IMR-90 (cell line): ENCODE data around the gene FAM120A. TPM values are rescaled to one million over a fixed set of nuclear protein-coding genes. Genes with fewer than 3 reads are reported as not detected.

Experiments used
- ATAC-seq: fragments of 200-7000 bp; cut with Tn5 transposase; 2 replicates; pipeline ENCODE4 v1.9.1; 2020; ENCODE audit warnings: low read depth, mild to moderate bottlenecking, moderate library complexity
- BruUV-seq: library from RNA; stranded (reverse); fragments of 400-500 nt; replicated peaks from 2 replicates; lab custom pipeline; 2021; lab: Mats Ljungman, UMichigan
- CTCF ChIA-PET: fragments of 300-600 bp; formaldehyde crosslinking; extraction: SDS; loops from one replicate; lab custom pipeline; 2021; ENCODE audit warnings: antibody characterized with exemption; lab: Yijun Ruan, JAX
- POLR2A ChIA-PET: fragments of 300-600 bp; sonication (Branson Sonifier 250); formaldehyde crosslinking; loops from one replicate; lab custom pipeline; 2022; ENCODE audit warnings: antibody characterized with exemption; ENCODE audit not compliant: unreplicated experiment; lab: Charles Lee
- DNase-seq: peaks from one replicate; pipeline ENCODE4 v3.0.0; 2013
- H2AFZ ChIP-seq: replicated peaks from 2 replicates; pipeline ENCODE3; 2013; ENCODE audit warnings: low read length, mild to moderate bottlenecking; ENCODE audit not compliant: poor library complexity
- H2AK5ac ChIP-seq: 2 replicates; pipeline ENCODE4 v1.6.1; 2013; ENCODE audit warnings: low read depth, low read length, inconsistent platforms
- H2AK9ac ChIP-seq: replicated peaks from 2 replicates; pipeline ENCODE3; 2013; ENCODE audit warnings: mild to moderate bottlenecking, low read depth, low read length, moderate library complexity; ENCODE audit not compliant: poor library complexity
- H2BK120ac ChIP-seq: 2 replicates; pipeline ENCODE4 v1.6.1; 2013; ENCODE audit warnings: low read depth, low read length, inconsistent platforms
- H2BK15ac ChIP-seq: 3 replicates; pipeline ENCODE4 v1.6.1; 2013; ENCODE audit warnings: low read depth, low read length, inconsistent platforms
- H2BK20ac ChIP-seq: 2 replicates; pipeline ENCODE4 v1.6.1; 2013; ENCODE audit warnings: low read depth, mild to moderate bottlenecking, inconsistent platforms, low read length, moderate library complexity
- H2BK5ac ChIP-seq: 2 replicates; pipeline ENCODE4 v1.6.1; 2013; ENCODE audit warnings: mild to moderate bottlenecking, low read depth, low read length, inconsistent platforms; ENCODE audit not compliant: poor library complexity, severe bottlenecking
- H3K14ac ChIP-seq: replicated peaks from 2 replicates; pipeline ENCODE4 v1.6.1; 2013; ENCODE audit warnings: low read depth, low read length, inconsistent platforms
- H3K18ac ChIP-seq: 2 replicates; pipeline ENCODE4 v1.6.1; 2013; ENCODE audit warnings: low read depth, low read length, control low read depth
- H3K23ac ChIP-seq: 2 replicates; pipeline ENCODE4 v1.6.1; 2013; ENCODE audit warnings: low read depth, low read length, inconsistent platforms
- H3K27ac ChIP-seq: 2 replicates; pipeline ENCODE4 v1.5.1; 2013; ENCODE audit warnings: mild to moderate bottlenecking, control low read depth, low read length; ENCODE audit not compliant: insufficient read depth
- H3K27me3 ChIP-seq: 2 replicates; pipeline ENCODE4 v1.6.1; 2013; ENCODE audit warnings: low read length; ENCODE audit not compliant: control insufficient read depth, insufficient read depth
- H3K36me3 ChIP-seq: 2 replicates; pipeline ENCODE4 v1.6.1; 2013; ENCODE audit warnings: low read length, mixed read lengths; ENCODE audit not compliant: control insufficient read depth, insufficient read depth
- H3K4ac ChIP-seq: 2 replicates; pipeline ENCODE4 v1.6.1; 2013; ENCODE audit warnings: low read depth, low read length, inconsistent platforms
- H3K4me1 ChIP-seq: 2 replicates; pipeline ENCODE4 v1.6.1; 2013; ENCODE audit warnings: low read length, mixed read lengths; ENCODE audit not compliant: control insufficient read depth, insufficient read depth
- H3K4me2 ChIP-seq: 2 replicates; pipeline ENCODE4 v1.6.1; 2013; ENCODE audit warnings: low read depth, mild to moderate bottlenecking, control low read depth, low read length, moderate library complexity
- H3K4me3 ChIP-seq: 2 replicates; pipeline ENCODE4 v1.5.1; 2013; ENCODE audit warnings: low read depth, mild to moderate bottlenecking, control low read depth, low read length, moderate library complexity; ENCODE audit not compliant: insufficient read depth
- H3K56ac ChIP-seq: 2 replicates; pipeline ENCODE4 v1.6.1; 2013; ENCODE audit warnings: low read length, inconsistent platforms; ENCODE audit not compliant: insufficient read depth; ENCODE audit errors: extremely low read depth
- H3K79me1 ChIP-seq, 2 experiments: 2 replicates each; pipeline ENCODE4 v1.6.1; 2013; ENCODE audit warnings: low read length in 2 of 2, inconsistent platforms in 1 of 2, low read depth in 1 of 2
- H3K9ac ChIP-seq: 2 replicates; pipeline ENCODE4 v1.6.1; 2013; ENCODE audit warnings: low read depth, low read length, control low read depth
- H3K9me1 ChIP-seq: 2 replicates; pipeline ENCODE4 v1.6.1; 2013; ENCODE audit warnings: low read length, inconsistent platforms; ENCODE audit not compliant: insufficient read depth
- H3K9me3 ChIP-seq: 2 replicates; pipeline ENCODE4 v1.6.1; 2013; ENCODE audit warnings: low read length; ENCODE audit not compliant: control insufficient read depth, insufficient read depth
- H4K20me1 ChIP-seq: 2 replicates; pipeline ENCODE4 v1.6.1; 2013; ENCODE audit warnings: low read length, inconsistent platforms; ENCODE audit not compliant: insufficient read depth
- H4K5ac ChIP-seq: 2 replicates; pipeline ENCODE4 v1.6.1; 2013; ENCODE audit warnings: mild to moderate bottlenecking, low read depth, low read length, control low read depth
- H4K8ac ChIP-seq, 2 experiments: 2 replicates each; pipeline ENCODE4 v1.6.1; 2013; ENCODE audit warnings: low read depth in 2 of 2, low read length in 2 of 2, control low read depth in 1 of 2, inconsistent platforms in 1 of 2
- H4K91ac ChIP-seq: 2 replicates; pipeline ENCODE4 v1.6.1; 2013; ENCODE audit warnings: low read depth, low read length, inconsistent platforms; ENCODE audit not compliant: insufficient read depth
- BHLHE40 ChIP-seq: fragments of 150-350 bp; IDR thresholded peaks from 2 replicates; pipeline ENCODE4 v1.6.1; 2016; ENCODE audit warnings: mild to moderate bottlenecking, low read depth, low read length
- CEBPB ChIP-seq: IDR thresholded peaks from 2 replicates; pipeline ENCODE4 v1.6.1; 2012; ENCODE audit warnings: low read depth, low read length, improper control_type of control experiment
- CHD1 ChIP-seq: IDR thresholded peaks from 2 replicates; pipeline ENCODE4 v1.6.1; 2012; ENCODE audit warnings: low read depth, low read length, improper control_type of control experiment
- ELK1 ChIP-seq: fragments of 150-350 bp; IDR thresholded peaks from 2 replicates; pipeline ENCODE4 v1.6.1; 2016; ENCODE audit warnings: low read depth, mild to moderate bottlenecking, low read length, moderate library complexity, borderline replicate concordance
- FOS ChIP-seq: fragments of 150-350 bp; IDR thresholded peaks from 2 replicates; pipeline ENCODE4 v1.6.1; 2016; ENCODE audit warnings: low read depth, low read length
- MAFK ChIP-seq: IDR thresholded peaks from 2 replicates; pipeline ENCODE4 v1.6.1; 2012; ENCODE audit warnings: low read depth, low read length, improper control_type of control experiment
- MAZ ChIP-seq: IDR thresholded peaks from 2 replicates; pipeline ENCODE4 v1.6.1; 2012; ENCODE audit warnings: low read depth, mild to moderate bottlenecking, low read length, improper control_type of control experiment, moderate library complexity, borderline replicate concordance
- MXI1 ChIP-seq: IDR thresholded peaks from 2 replicates; pipeline ENCODE4 v1.6.1; 2012; ENCODE audit warnings: low read depth, mild to moderate bottlenecking, low read length, moderate library complexity, borderline replicate concordance
- NFE2L2 ChIP-seq: fragments of 150-350 bp; IDR thresholded peaks from 2 replicates; pipeline ENCODE4 v1.6.1; 2016; ENCODE audit warnings: low read depth, mild to moderate bottlenecking, low read length
- POLR2A ChIP-seq: IDR thresholded peaks from 2 replicates; pipeline ENCODE4 v1.6.1; 2012; ENCODE audit warnings: mild to moderate bottlenecking, low read depth, low read length
- RAD21 ChIP-seq: IDR thresholded peaks from 2 replicates; pipeline ENCODE4 v1.6.1; 2012; ENCODE audit warnings: low read length, improper control_type of control experiment
- RCOR1 ChIP-seq: IDR thresholded peaks from 2 replicates; pipeline ENCODE4 v1.6.1; 2012; ENCODE audit warnings: mild to moderate bottlenecking, low read length, improper control_type of control experiment; ENCODE audit not compliant: insufficient replicate concordance
- SMC3 ChIP-seq: fragments of 150-350 bp; IDR thresholded peaks from 2 replicates; pipeline ENCODE4 v1.6.1; 2016; ENCODE audit warnings: low read depth, mild to moderate bottlenecking, antibody characterized with exemption, low read length, moderate library complexity
- WGBS, 2 experiments: methylation state at CpG; one replicate each; pipeline versions ENCODE4 v1.1.5 to v1.1.7; 2013; ENCODE audit warnings: missing lambda C conversion rate in 2 of 2; ENCODE audit not compliant: insufficient read length in 1 of 2; ENCODE audit errors: extremely low coverage in 2 of 2; 5-methylcytosine and 5-hydroxymethylcytosine counted together
- dilution Hi-C: fragments of 300-500 bp; cut with HindIII; formaldehyde crosslinking; loops from one replicate; pipeline ENCODE4 v1.14.3; 2018; ENCODE audit warnings: low sequenced_read_pairs; ENCODE audit not compliant: unreplicated experiment
- in situ Hi-C: fragments of 300-500 bp; cut with MboI; formaldehyde crosslinking; loops from 3 replicates; pipeline ENCODE4 v1.14.3; 2019; ENCODE audit warnings: low sequenced_read_pairs, inconsistent platforms, mixed read lengths
- intact Hi-C: fragments of 100-400 bp; cut with micrococcal nuclease; formaldehyde crosslinking; loops from 2 replicates; pipeline ENCODE4 v1.10.0; 2022
- polyA plus RNA-seq, 3 experiments: library from polyadenylated mRNA; depleted of rRNA; stranded (reverse); fragments of >200 nt; gene quantifications; 2 replicates each; pipeline ENCODE4 v1.2.3, GENCODE V29; 2012; ENCODE audit warnings: low replicate concordance in 1 of 3
- total RNA-seq: library from RNA; depleted of rRNA; stranded (reverse); fragments of >200 nt; gene quantifications from 2 replicates; pipeline ENCODE4 v1.2.3, GENCODE V29; 2012
- TF ChIP-seq, protein P1 (sequence below): conservative IDR thresholded peaks from 2 replicates; pipeline ENCODE4 v1.5.1; 2012; ENCODE audit warnings: mild to moderate bottlenecking, low read depth, low read length, improper control_type of control experiment
- TF ChIP-seq, protein P2 (sequence below): fragments of 150-350 bp; IDR thresholded peaks from 2 replicates; pipeline ENCODE4 v1.6.1; 2017; ENCODE audit warnings: mild to moderate bottlenecking, antibody characterized with exemption, low read length, low read depth

FAM120A gene
- total and polyA plus RNA-seq, 2 of the 4 experiments (the other 2 are of a cell fraction): 61.6 to 75.1 TPM

DNA sequence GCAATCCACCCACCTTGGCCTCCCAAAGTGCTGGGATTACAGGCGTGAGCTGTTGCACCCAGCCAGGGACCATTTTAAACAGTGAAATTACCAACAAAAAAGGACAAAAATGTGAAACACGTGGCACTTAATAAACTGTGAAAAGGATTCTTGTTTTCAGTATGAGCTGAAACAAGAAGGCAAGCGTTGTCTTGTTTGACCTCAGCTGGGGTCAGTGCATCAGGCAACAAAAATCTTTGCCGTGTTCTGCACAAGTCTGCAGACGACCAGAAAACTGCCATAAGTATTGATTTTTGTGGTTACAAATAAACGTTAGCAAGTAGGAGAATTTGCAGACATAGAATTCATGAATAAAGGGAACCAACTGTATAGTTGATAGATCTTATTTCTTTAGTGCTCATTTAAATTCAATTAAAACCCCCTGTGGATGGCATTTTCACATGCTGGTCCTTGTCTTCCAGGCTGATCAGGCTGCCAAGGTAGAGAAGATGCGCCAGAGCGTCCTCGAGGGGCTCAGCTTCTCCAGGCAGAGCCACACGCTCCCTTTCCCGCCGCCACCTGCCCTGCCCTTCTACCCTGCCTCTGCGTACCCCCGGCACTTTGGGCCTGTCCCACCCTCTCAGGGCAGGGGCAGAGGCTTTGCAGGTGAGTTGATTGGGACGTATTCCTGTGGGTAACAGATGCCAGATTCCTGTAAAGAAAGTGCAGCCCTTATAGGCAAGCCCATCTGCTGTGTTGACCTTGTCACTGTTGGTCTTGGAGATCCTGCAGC, 106.1 kb downstream of the FAM120A start:
- Histone ChIP-seq H3K27ac (no peak overlapping the region), H4K91ac (no peak overlapping the region), H3K56ac (no peak overlapping the region), H2AK5ac (no peak overlapping the region), H2AK9ac (no peak overlapping the region), H3K4ac (no peak overlapping the region), H3K79me1 (peaks cover 2 to 3% of the 10 kb centered on the region in 2 experiments; a peak in 3 of 4 replicates), H3K4me1 (no peaks in the 10 kb centered on the region), H4K5ac (no peak overlapping the region), H3K9me3 (no peaks in the 10 kb centered on the region), H3K9me1 (no peaks in the 10 kb centered on the region), H3K4me2 (no peak overlapping the region), H3K18ac (no peak overlapping the region), H3K23ac (no peak overlapping the region), H3K36me3 (peaks cover 46% of the 10 kb centered on the region), H2BK20ac (no peak overlapping the region), H3K14ac (no peak overlapping the region), H3K4me3 (no peak overlapping the region), H2AFZ (no peak overlapping the region), H2BK120ac (no peak overlapping the region), H4K8ac (no peak overlapping the region), H3K27me3 (no peaks in the 10 kb centered on the region), H4K20me1 (no peaks in the 10 kb centered on the region), H2BK15ac (no peak overlapping the region), H3K9ac (no peak overlapping the region), H2BK5ac (no peak overlapping the region)
- ATAC-seq (no peak), DNase-seq (no peak)
- WGBS, 2 experiments: 90% methylated on average over 5 of the region's 15 CpGs; no CpG with 5 or more reads in 1 of the 2 experiments
- ChIA-PET CTCF (interaction anchor here (2.3 kb wide), 1 partner anchor 9 kb away, joined by 9 read pairs; no protein-coding TSS in a partner anchor), POLR2A (no interaction called here)
- intact Hi-C loops: no loop called here
- in situ Hi-C loops: loop anchor here (25.0 kb wide), 1 partner anchor 445 kb away; no protein-coding TSS in a partner anchor
- no TSS peak for BruUV-seq
- dilution Hi-C loops: no loop called here
- no peak for TF ChIP-seq FOS
- TF ChIP-seq ELK1: no peak
- TF ChIP-seq SMC3: no peak
- TF ChIP-seq MXI1: no peak
- TF ChIP-seq, protein P1, sequence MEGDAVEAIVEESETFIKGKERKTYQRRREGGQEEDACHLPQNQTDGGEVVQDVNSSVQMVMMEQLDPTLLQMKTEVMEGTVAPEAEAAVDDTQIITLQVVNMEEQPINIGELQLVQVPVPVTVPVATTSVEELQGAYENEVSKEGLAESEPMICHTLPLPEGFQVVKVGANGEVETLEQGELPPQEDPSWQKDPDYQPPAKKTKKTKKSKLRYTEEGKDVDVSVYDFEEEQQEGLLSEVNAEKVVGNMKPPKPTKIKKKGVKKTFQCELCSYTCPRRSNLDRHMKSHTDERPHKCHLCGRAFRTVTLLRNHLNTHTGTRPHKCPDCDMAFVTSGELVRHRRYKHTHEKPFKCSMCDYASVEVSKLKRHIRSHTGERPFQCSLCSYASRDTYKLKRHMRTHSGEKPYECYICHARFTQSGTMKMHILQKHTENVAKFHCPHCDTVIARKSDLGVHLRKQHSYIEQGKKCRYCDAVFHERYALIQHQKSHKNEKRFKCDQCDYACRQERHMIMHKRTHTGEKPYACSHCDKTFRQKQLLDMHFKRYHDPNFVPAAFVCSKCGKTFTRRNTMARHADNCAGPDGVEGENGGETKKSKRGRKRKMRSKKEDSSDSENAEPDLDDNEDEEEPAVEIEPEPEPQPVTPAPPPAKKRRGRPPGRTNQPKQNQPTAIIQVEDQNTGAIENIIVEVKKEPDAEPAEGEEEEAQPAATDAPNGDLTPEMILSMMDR: no peak
- no peak for TF ChIP-seq CEBPB
- no peak for TF ChIP-seq POLR2A
- no peak for TF ChIP-seq NFE2L2
- TF ChIP-seq MAFK: no peak
- no peak for TF ChIP-seq BHLHE40
- no peak for TF ChIP-seq RAD21
- TF ChIP-seq MAZ: no peak
- TF ChIP-seq, protein P2, sequence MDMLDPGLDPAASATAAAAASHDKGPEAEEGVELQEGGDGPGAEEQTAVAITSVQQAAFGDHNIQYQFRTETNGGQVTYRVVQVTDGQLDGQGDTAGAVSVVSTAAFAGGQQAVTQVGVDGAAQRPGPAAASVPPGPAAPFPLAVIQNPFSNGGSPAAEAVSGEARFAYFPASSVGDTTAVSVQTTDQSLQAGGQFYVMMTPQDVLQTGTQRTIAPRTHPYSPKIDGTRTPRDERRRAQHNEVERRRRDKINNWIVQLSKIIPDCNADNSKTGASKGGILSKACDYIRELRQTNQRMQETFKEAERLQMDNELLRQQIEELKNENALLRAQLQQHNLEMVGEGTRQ: no peak
- TF ChIP-seq RCOR1: no peak
- TF ChIP-seq CHD1: no peak
